H1 (cell line): Measurements from ENCODE around the gene AK6. TPM values are rescaled to one million over a fixed set of nuclear protein-coding genes. Genes with fewer than 3 reads are reported as not detected.

Source experiments
- CTCF ChIA-PET: fragments of 300-600 bp; sonication (Branson Sonifier 250); formaldehyde crosslinking; loops from one replicate; lab custom pipeline; 2021; ENCODE audit not compliant: partially characterized antibody; lab: Charles Lee
- POLR2A ChIA-PET: fragments of 300-600 bp; sonication (Branson Sonifier 250); formaldehyde crosslinking; loops from one replicate; lab custom pipeline; 2021; ENCODE audit warnings: inconsistent platforms; ENCODE audit not compliant: partially characterized antibody; lab: Charles Lee
- DNase-seq, 2 experiments: peaks; one replicate each; pipeline versions ENCODE4 v3.0.0 to v3.0.0-alpha.2; 2010 to 2022; ENCODE audit warnings: low spot score in 2 of 2, low read depth in 1 of 2, mixed read lengths in 1 of 2
- FAIRE-seq: peaks from 2 replicates; lab custom pipeline; 2011; peaks lifted over from hg19 to GRCh38; lab: Jason Lieb, UNC
- H2AFZ ChIP-seq: 2 replicates; pipeline ENCODE4 v1.8.1; 2012; ENCODE audit warnings: low read length, inconsistent platforms
- H2AK5ac ChIP-seq: 2 replicates; pipeline ENCODE4 v1.6.1; 2013; ENCODE audit warnings: low read depth, low read length
- H2BK120ac ChIP-seq: replicated peaks from 2 replicates; pipeline ENCODE3; 2013; ENCODE audit warnings: low read depth, low read length, inconsistent platforms
- H2BK12ac ChIP-seq: 2 replicates; pipeline ENCODE4 v1.6.1; 2013; ENCODE audit warnings: low read depth, low read length
- H2BK15ac ChIP-seq: 2 replicates; pipeline ENCODE4 v1.6.1; 2013; ENCODE audit warnings: low read length
- H2BK20ac ChIP-seq: 2 replicates; pipeline ENCODE4 v1.6.1; 2013; ENCODE audit warnings: low read length
- H2BK5ac ChIP-seq: 2 replicates; pipeline ENCODE4 v1.6.1; 2013; ENCODE audit warnings: low read depth, low read length
- H3K14ac ChIP-seq: 2 replicates; pipeline ENCODE4 v1.6.1; 2013; ENCODE audit warnings: inconsistent platforms; ENCODE audit not compliant: insufficient read length
- H3K18ac ChIP-seq: 2 replicates; pipeline ENCODE4 v1.6.1; 2013; ENCODE audit warnings: low read length; ENCODE audit errors: extremely low read depth
- H3K23ac ChIP-seq: 2 replicates; pipeline ENCODE4 v1.6.1; 2013; ENCODE audit warnings: inconsistent platforms; ENCODE audit not compliant: insufficient read length
- H3K23me2 ChIP-seq: 2 replicates; pipeline ENCODE4 v1.6.1; 2013; ENCODE audit warnings: low read depth, low read length
- H3K27ac ChIP-seq: 2 replicates; pipeline ENCODE4 v1.6.1; 2011; ENCODE audit warnings: low read depth, low read length, inconsistent platforms
- H3K27me3 ChIP-seq, 4 experiments: replicated peaks in 1 of 4; 1 replicate in 1 of 4; 2 replicates in 3 of 4; pipeline versions ENCODE4 v1.6.1 to v1.8.1; 2011 to 2013; ENCODE audit warnings: low read length in 3 of 4, mild to moderate bottlenecking in 3 of 4, inconsistent platforms in 2 of 4, mixed read lengths in 2 of 4, moderate library complexity in 1 of 4; ENCODE audit not compliant: control insufficient read depth in 3 of 4, insufficient read depth in 3 of 4; ENCODE audit errors: extremely low read depth in 1 of 4
- H3K36me3 ChIP-seq, 4 experiments: 2 replicates each; pipeline versions ENCODE4 v1.6.1 to v1.8.1; 2011 to 2013; ENCODE audit warnings: mild to moderate bottlenecking in 4 of 4, low read length in 3 of 4, moderate library complexity in 2 of 4, control low read depth in 1 of 4, inconsistent platforms in 1 of 4; ENCODE audit not compliant: insufficient read depth in 4 of 4, control insufficient read depth in 2 of 4
- H3K4ac ChIP-seq: replicated peaks from 2 replicates; pipeline ENCODE3; 2013; ENCODE audit warnings: low read length, low read depth, mixed read lengths, inconsistent platforms; ENCODE audit not compliant: insufficient read length
- H3K4me1 ChIP-seq, 4 experiments: replicated peaks in 1 of 4; 1 replicate in 1 of 4; 2 replicates in 3 of 4; pipeline versions ENCODE4 v1.6.1 to v1.8.1; 2011 to 2013; ENCODE audit warnings: low read length in 3 of 4, inconsistent platforms in 2 of 4, mixed read lengths in 1 of 4; ENCODE audit not compliant: insufficient read depth in 4 of 4, control insufficient read depth in 3 of 4
- H3K4me2 ChIP-seq, 2 experiments: 2 replicates each; pipeline versions ENCODE4 v1.6.1 to v1.8.1; 2011 to 2013; ENCODE audit warnings: low read depth in 2 of 2, low read length in 2 of 2, control low read depth in 1 of 2, inconsistent platforms in 1 of 2, mild to moderate bottlenecking in 1 of 2; ENCODE audit not compliant: insufficient read depth in 1 of 2
- H3K4me3 ChIP-seq, 4 experiments: fragments of 200-600, 300-600 bp in 1 of 4; sonication (generic), shearing (Covaris generic), sonication (Bioruptor Twin) in 1 of 4; 2 replicates each; pipeline versions ENCODE4 v1.5.1 to v1.8.1; 2011 to 2016; ENCODE audit warnings: low read length in 4 of 4, low read depth in 3 of 4, control low read depth in 2 of 4, inconsistent platforms in 2 of 4, mild to moderate bottlenecking in 2 of 4, mixed read lengths in 1 of 4, moderate library complexity in 1 of 4; ENCODE audit not compliant: insufficient read depth in 2 of 4; ENCODE audit errors: extremely low read depth in 1 of 4
- H3K56ac ChIP-seq: replicated peaks from 2 replicates; pipeline ENCODE3; 2013; ENCODE audit warnings: low read depth, mild to moderate bottlenecking, mixed read lengths, low read length, inconsistent platforms; ENCODE audit not compliant: insufficient read length
- H3K79me1 ChIP-seq: 2 replicates; pipeline ENCODE4 v1.6.1; 2013; ENCODE audit warnings: low read depth, low read length, control low read depth
- H3K79me2 ChIP-seq, 2 experiments: 2 replicates each; pipeline versions ENCODE4 v1.6.1 to v1.8.1; 2012 to 2013; ENCODE audit warnings: low read length in 2 of 2, mild to moderate bottlenecking in 2 of 2, inconsistent platforms in 1 of 2; ENCODE audit not compliant: insufficient read depth in 2 of 2, control insufficient read depth in 1 of 2
- H3K9ac ChIP-seq, 4 experiments: replicated peaks in 1 of 4; 1 replicate in 1 of 4; 2 replicates in 3 of 4; pipeline versions ENCODE4 v1.6.1 to v1.8.1; 2011 to 2013; ENCODE audit warnings: low read depth in 3 of 4, low read length in 3 of 4, control low read depth in 2 of 4, mild to moderate bottlenecking in 2 of 4, moderate library complexity in 2 of 4, inconsistent platforms in 1 of 4; ENCODE audit errors: extremely low read depth in 1 of 4
- H3K9me3 ChIP-seq, 2 experiments: 2 replicates each; pipeline versions ENCODE4 v1.6.1 to v1.8.1; 2012 to 2013; ENCODE audit warnings: mild to moderate bottlenecking in 2 of 2, moderate library complexity in 2 of 2, control low read depth in 1 of 2, inconsistent platforms in 1 of 2, low read depth in 1 of 2, low read length in 1 of 2, mixed read lengths in 1 of 2; ENCODE audit not compliant: insufficient read depth in 2 of 2
- H4K20me1 ChIP-seq, 2 experiments: replicated peaks in 1 of 2; 2 replicates each; pipeline versions ENCODE3 to v1.8.1; 2011 to 2013; ENCODE audit warnings: inconsistent platforms in 2 of 2, low read length in 2 of 2, mild to moderate bottlenecking in 1 of 2; ENCODE audit not compliant: insufficient read depth in 2 of 2, control insufficient read depth in 1 of 2
- H4K5ac ChIP-seq: 2 replicates; pipeline ENCODE4 v1.6.1; 2013; ENCODE audit warnings: low read length, low read depth, mixed read lengths, inconsistent platforms; ENCODE audit not compliant: insufficient read length
- H4K8ac ChIP-seq: 2 replicates; pipeline ENCODE4 v1.8.0; 2013; ENCODE audit warnings: mild to moderate bottlenecking, moderate library complexity, low read length, inconsistent platforms; ENCODE audit not compliant: insufficient read depth; ENCODE audit errors: extremely low read depth
- H4K91ac ChIP-seq: replicated peaks from 2 replicates; pipeline ENCODE3; 2013; ENCODE audit warnings: low read length, mixed read lengths, inconsistent platforms; ENCODE audit not compliant: insufficient read length
- CEBPB ChIP-seq: IDR thresholded peaks from 2 replicates; pipeline ENCODE4 v1.6.1; 2012; ENCODE audit warnings: low read depth, low read length
- CREB1 ChIP-seq: IDR thresholded peaks from 2 replicates; pipeline ENCODE4 v1.6.1; 2012; ENCODE audit warnings: inconsistent platforms
- HDAC2 ChIP-seq, 2 experiments: fragments of 300-600 bp in 1 of 2; sonication (generic) in 1 of 2; IDR thresholded peaks; 2 replicates each; pipeline ENCODE4 v1.6.1; 2011 to 2012; ENCODE audit warnings: low read depth in 2 of 2, low read length in 2 of 2, mild to moderate bottlenecking in 2 of 2, moderate library complexity in 2 of 2, borderline replicate concordance in 1 of 2, inconsistent platforms in 1 of 2
- JUND ChIP-seq: IDR thresholded peaks from 2 replicates; pipeline ENCODE4 v1.6.1; 2011; ENCODE audit warnings: mild to moderate bottlenecking, improper control_type of control experiment, low read length
- KDM1A ChIP-seq: fragments of 200-600, 300-600 bp; sonication (generic); IDR thresholded peaks from 2 replicates; pipeline ENCODE4 v1.7.1; 2016; ENCODE audit warnings: mild to moderate bottlenecking, low read length, borderline replicate concordance
- SIRT6 ChIP-seq: IDR thresholded peaks from one replicate; pipeline ENCODE4 v1.7.1; 2012; ENCODE audit warnings: low read length, inconsistent platforms
- WGBS, 2 experiments: shearing (Covaris generic) in 1 of 2; methylation state at CpG; one replicate each; pipeline versions ENCODE4 v1.1.6 to v1.1.7; 2013 to 2015; ENCODE audit warnings: low lambda C conversion rate in 2 of 2, mixed read lengths in 2 of 2, inconsistent platforms in 1 of 2, low coverage in 1 of 2, missing lambda C conversion rate in 1 of 2; ENCODE audit not compliant: insufficient replicate concordance in 2 of 2, insufficient coverage in 1 of 2, insufficient read length in 1 of 2; ENCODE audit errors: extremely low coverage in 1 of 2, missing lambda C conversion rate in 1 of 2; 5-methylcytosine and 5-hydroxymethylcytosine counted together
- polyA plus RNA-seq, 7 experiments: library from polyadenylated mRNA; depleted of rRNA in 3 of 7; stranded (reverse) in 5 of 7; unstranded in 2 of 7; fragments of >200 nt in 5 of 7; fragments of 200-250 nt in 2 of 7; gene quantifications; 1 replicate in 5 of 7; 2 replicates in 1 of 7; 4 replicates in 1 of 7; pipeline versions ENCODE4 v1.2.1 to v1.2.3, GENCODE V29; 2011 to 2013; ENCODE audit warnings: missing spikeins in 2 of 7, mixed read lengths in 2 of 7
- total RNA-seq: library from RNA; stranded (reverse); fragmentation: NEBNext Ultra II Directional; extraction: Animal tissue kit (Norgen Biotek cat#: 25700); gene quantifications from 2 replicates; pipeline ENCODE4 v1.2.1, GENCODE V29; 2021

The AK6 gene
- total and polyA plus RNA-seq, 2 of the 8 experiments (the other 6 are each of a cell fraction or from before 2014, with no cell fraction given) = 22.5 to 51.2 TPM

- Histone ChIP-seq H3K79me2 (no peaks in the 10 kb centered on the region), H3K4me1 (no peaks in the 10 kb centered on the region), H3K23ac (no peak overlapping the region), H2BK5ac (no peak overlapping the region), H4K5ac (no peak overlapping the region), H3K4me2 (no peak overlapping the region), H3K79me1 (no peaks in the 10 kb centered on the region), H3K14ac (no peak overlapping the region), H2BK20ac (no peak overlapping the region), H3K27me3 (no peaks in the 10 kb centered on the region), H3K18ac (no peak overlapping the region), H2BK120ac (no peak overlapping the region), H4K8ac (no peak overlapping the region), H2AFZ (no peak overlapping the region), H2BK15ac (no peak overlapping the region), H3K27ac (no peak overlapping the region), H4K91ac (no peak overlapping the region), H3K9me3 (no peaks in the 10 kb centered on the region), H3K4me3 (no peak overlapping the region), H4K20me1 (no peaks in the 10 kb centered on the region), H3K4ac (no peak overlapping the region), H2AK5ac (no peak overlapping the region), H3K56ac (no peak overlapping the region), H2BK12ac (no peak overlapping the region), H3K36me3 (peaks cover 0 to 18% (median 2%) of the 10 kb centered on the region in 4 experiments; a peak in 4 of 8 replicates), H3K23me2 (no peaks in the 10 kb centered on the region), H3K9ac (no peak overlapping the region)
- FAIRE-seq (no peak), DNase-seq (no peak)
- TF ChIP-seq JUND = no peak
- TF ChIP-seq KDM1A = no peak
- TF ChIP-seq SIRT6 = no peak
- no peak for TF ChIP-seq CREB1
- TF ChIP-seq CEBPB = no peak
- TF ChIP-seq HDAC2 (IDR thresholded peaks at IDR 0.05; ENCODE audit: borderline replicate concordance in 1 of 2, low read depth in 2 of 2, low read length in 2 of 2) = no peak
- ChIA-PET CTCF (interaction anchor here (0.5 to 1.4 kb wide), 2 partner anchors 9 to 22 kb away, joined by 4 read pairs; no protein-coding TSS in a partner anchor), POLR2A (interaction anchor here (0.6 to 0.8 kb wide), 2 partner anchors 67 to 331 kb away, joined by 3 read pairs; no protein-coding TSS in a partner anchor)
- 90% methylated on average over 15 of the region's 15 CpGs; no CpG with 5 or more reads in 1 of the 2 experiments for WGBS, 2 experiments
These were observed 35.5 kb upstream of the AK6 start for GRCh38 chr5:69404659-69405330.
